Measurements from ENCODE around the gene THOC2.
"Not testable (repeated sequence)": the region's sequence is repeated elsewhere in the genome, so short reads cannot be mapped to it uniquely, and the experiment has no call there.

THOC2 gene

GRCh38 chrX:123720486-123720885 lies 12.4 kb downstream of the THOC2 start:
- no peaks in the 10 kb centered on the region for H3K79me1 ChIP-seq (ENCODE audit: low read length)
- WGBS (ENCODE audit: extremely low coverage, insufficient coverage, low lambda C conversion rate) = no CpG with 5 or more reads among the region's 2 CpGs
- no peak overlapping the region for H3K9ac ChIP-seq (ENCODE audit: low read length)

GRCh38 chrX:123713841-123714240 lies 19.0 kb downstream of the THOC2 start:
- H3K4ac ChIP-seq (ENCODE audit: low read depth, low read length) = no peak overlapping the region
- H3K4me1 ChIP-seq (ENCODE audit: control insufficient read depth, low read depth, low read length) = no peaks in the 10 kb centered on the region
- no peak overlapping the region for H3K18ac ChIP-seq (ENCODE audit: low read length)
- no peak overlapping the region for H3K4me3 ChIP-seq (ENCODE audit: low read length)
- H3K9ac ChIP-seq (ENCODE audit: low read length) = no peak overlapping the region
- no peak for DNase-seq
- no peak overlapping the region for H3K4me2 ChIP-seq (ENCODE audit: low read length)
- no peak overlapping the region for H3K23ac ChIP-seq (ENCODE audit: low read length)
- H4K5ac ChIP-seq (ENCODE audit: low read length) = no peak overlapping the region
- H3K56ac ChIP-seq (ENCODE audit: low read length) = no peak overlapping the region
- no peaks in the 10 kb centered on the region for H3K36me3 ChIP-seq (ENCODE audit: control insufficient read depth, insufficient read depth, low read length)
- no peaks in the 10 kb centered on the region for H3K79me1 ChIP-seq (ENCODE audit: low read length)
- no peak overlapping the region for H4K8ac ChIP-seq (ENCODE audit: low read depth, low read length)
- no peak overlapping the region for H3K27ac ChIP-seq (ENCODE audit: low read depth, low read length)
- no peak overlapping the region for H2BK5ac ChIP-seq (ENCODE audit: low read length)
- H3K27me3 ChIP-seq (ENCODE audit: insufficient read depth, low read length, poor library complexity) = no peaks in the 10 kb centered on the region
- no peak overlapping the region for H2AK5ac ChIP-seq (ENCODE audit: low read length)
- H2BK120ac ChIP-seq (ENCODE audit: low read depth, low read length) = no peak overlapping the region
- H3K79me2 ChIP-seq (ENCODE audit: control insufficient read depth, insufficient read depth, low read length) = peaks cover 18% of the 10 kb centered on the region
- no peak overlapping the region for H2BK15ac ChIP-seq (replicated peaks; ENCODE audit: low read depth)

More at GRCh38 chrX:123720486-123720885, 12.4 kb downstream of the THOC2 start:
- Histone ChIP-seq H3K27me3 (ENCODE audit: insufficient read depth, low read length, poor library complexity) (no peaks in the 10 kb centered on the region), H2BK5ac (ENCODE audit: low read length) (no peak overlapping the region), H3K79me2 (ENCODE audit: control insufficient read depth, insufficient read depth, low read length) (peaks cover 42% of the 10 kb centered on the region), H3K27ac (ENCODE audit: low read depth, low read length) (no peak overlapping the region), H3K36me3 (ENCODE audit: control insufficient read depth, insufficient read depth, low read length) (no peaks in the 10 kb centered on the region), H3K4ac (ENCODE audit: low read depth, low read length) (no peak overlapping the region), H3K4me3 (ENCODE audit: low read length) (no peak overlapping the region), H3K4me2 (ENCODE audit: low read length) (no peak overlapping the region), H2AK5ac (ENCODE audit: low read length) (no peak overlapping the region), H3K18ac (ENCODE audit: low read length) (no peak overlapping the region), H4K8ac (ENCODE audit: low read depth, low read length) (no peak overlapping the region), H3K23ac (ENCODE audit: low read length) (no peak overlapping the region), H3K4me1 (ENCODE audit: control insufficient read depth, low read depth, low read length) (no peaks in the 10 kb centered on the region), H3K56ac (ENCODE audit: low read length) (no peak overlapping the region), H4K5ac (ENCODE audit: low read length) (no peak overlapping the region), H2BK15ac (replicated peaks; ENCODE audit: low read depth) (no peak overlapping the region), H2BK120ac (ENCODE audit: low read depth, low read length) (no peak overlapping the region)
- no peak for DNase-seq

GRCh38 chrX:123713434-123713833 lies 19.4 kb downstream of the THOC2 start:
- H4K5ac ChIP-seq (ENCODE audit: low read length) = no peak overlapping the region
- H3K79me1 ChIP-seq (ENCODE audit: low read length) = no peaks in the 10 kb centered on the region
- H3K23ac ChIP-seq (ENCODE audit: low read length) = no peak overlapping the region
- no peaks in the 10 kb centered on the region for H3K4me1 ChIP-seq (ENCODE audit: control insufficient read depth, low read depth, low read length)
- no peaks in the 10 kb centered on the region for H3K27me3 ChIP-seq (ENCODE audit: insufficient read depth, low read length, poor library complexity)
- WGBS (ENCODE audit: extremely low coverage, insufficient coverage, low lambda C conversion rate) = no CpG with 5 or more reads among the region's 4 CpGs
- H3K79me2 ChIP-seq (ENCODE audit: control insufficient read depth, insufficient read depth, low read length) = peaks cover 17% of the 10 kb centered on the region
- H2BK15ac ChIP-seq (replicated peaks; ENCODE audit: low read depth) = no peak overlapping the region
- no peak overlapping the region for H3K18ac ChIP-seq (ENCODE audit: low read length)
- H4K8ac ChIP-seq (ENCODE audit: low read depth, low read length) = no peak overlapping the region
- DNase-seq = no peak
- no peak overlapping the region for H3K9ac ChIP-seq (ENCODE audit: low read length)
- H3K56ac ChIP-seq (ENCODE audit: low read length) = no peak overlapping the region
- H3K27ac ChIP-seq (ENCODE audit: low read depth, low read length) = no peak overlapping the region
- no peaks in the 10 kb centered on the region for H3K36me3 ChIP-seq (ENCODE audit: control insufficient read depth, insufficient read depth, low read length)
- no peak overlapping the region for H3K4me3 ChIP-seq (ENCODE audit: low read length)
- no peak overlapping the region for H2BK120ac ChIP-seq (ENCODE audit: low read depth, low read length)
- no peak overlapping the region for H2AK5ac ChIP-seq (ENCODE audit: low read length)
- H3K4me2 ChIP-seq (ENCODE audit: low read length) = no peak overlapping the region
- H3K4ac ChIP-seq (ENCODE audit: low read depth, low read length) = no peak overlapping the region
- no peak overlapping the region for H2BK5ac ChIP-seq (ENCODE audit: low read length)

GRCh38 chrX:123711201-123711600 lies 21.7 kb downstream of the THOC2 start:
- not testable (repeated sequence) for H3K23ac ChIP-seq (ENCODE audit: low read length); H3K4ac ChIP-seq (ENCODE audit: low read depth, low read length); H2BK15ac ChIP-seq (replicated peaks; ENCODE audit: low read depth); H2BK120ac ChIP-seq (ENCODE audit: low read depth, low read length); H3K56ac ChIP-seq (ENCODE audit: low read length); H4K5ac ChIP-seq (ENCODE audit: low read length); H3K27me3 ChIP-seq (ENCODE audit: insufficient read depth, low read length, poor library complexity); H2AK5ac ChIP-seq (ENCODE audit: low read length); H3K4me1 ChIP-seq (ENCODE audit: control insufficient read depth, low read depth, low read length); H3K79me1 ChIP-seq (ENCODE audit: low read length); H4K8ac ChIP-seq (ENCODE audit: low read depth, low read length); H3K18ac ChIP-seq (ENCODE audit: low read length); H3K27ac ChIP-seq (ENCODE audit: low read depth, low read length); H3K4me2 ChIP-seq (ENCODE audit: low read length); DNase-seq; H3K36me3 ChIP-seq (ENCODE audit: control insufficient read depth, insufficient read depth, low read length); H3K9ac ChIP-seq (ENCODE audit: low read length); H2BK5ac ChIP-seq (ENCODE audit: low read length); H3K4me3 ChIP-seq (ENCODE audit: low read length)
- WGBS (ENCODE audit: extremely low coverage, insufficient coverage, low lambda C conversion rate) = no CpG with 5 or more reads among the region's 5 CpGs
- peaks cover 11% of the 10 kb centered on the region for H3K79me2 ChIP-seq (ENCODE audit: control insufficient read depth, insufficient read depth, low read length)

- H2BK5ac ChIP-seq (ENCODE audit: low read length) = no peak overlapping the region
- H4K8ac ChIP-seq (ENCODE audit: low read depth, low read length) = no peak overlapping the region
- H3K9ac ChIP-seq (ENCODE audit: low read length) = no peak overlapping the region
- H3K27me3 ChIP-seq (ENCODE audit: insufficient read depth, low read length, poor library complexity) = no peaks in the 10 kb centered on the region
- H3K4me1 ChIP-seq (ENCODE audit: control insufficient read depth, low read depth, low read length) = no peaks in the 10 kb centered on the region
- no peak overlapping the region for H3K4ac ChIP-seq (ENCODE audit: low read depth, low read length)
- no peak overlapping the region for H3K4me2 ChIP-seq (ENCODE audit: low read length)
- H3K79me1 ChIP-seq (ENCODE audit: low read length) = no peaks in the 10 kb centered on the region
- no peaks in the 10 kb centered on the region for H3K79me2 ChIP-seq (ENCODE audit: control insufficient read depth, insufficient read depth, low read length)
- no peak overlapping the region for H3K18ac ChIP-seq (ENCODE audit: low read length)
- H3K56ac ChIP-seq (ENCODE audit: low read length) = no peak overlapping the region
- WGBS (ENCODE audit: extremely low coverage, insufficient coverage, low lambda C conversion rate) = no CpG with 5 or more reads among the region's 2 CpGs
- H3K36me3 ChIP-seq (ENCODE audit: control insufficient read depth, insufficient read depth, low read length) = no peaks in the 10 kb centered on the region
- H3K23ac ChIP-seq (ENCODE audit: low read length) = no peak overlapping the region
- no peak overlapping the region for H3K4me3 ChIP-seq (ENCODE audit: low read length)
- H4K5ac ChIP-seq (ENCODE audit: low read length) = no peak overlapping the region
- no peak overlapping the region for H2BK120ac ChIP-seq (ENCODE audit: low read depth, low read length)
- no peak overlapping the region for H2BK15ac ChIP-seq (replicated peaks; ENCODE audit: low read depth)
- H2AK5ac ChIP-seq (ENCODE audit: low read length) = no peak overlapping the region
- no peak overlapping the region for H3K27ac ChIP-seq (ENCODE audit: low read depth, low read length)
- DNase-seq = no peak
Observed at GRCh38 chrX:123704781-123705180, 28.1 kb downstream of the THOC2 start.

- no peaks in the 10 kb centered on the region for H3K36me3 ChIP-seq (ENCODE audit: control insufficient read depth, insufficient read depth, low read length)
- H3K27me3 ChIP-seq (ENCODE audit: insufficient read depth, low read length, poor library complexity) = no peaks in the 10 kb centered on the region
- no peak overlapping the region for H4K5ac ChIP-seq (ENCODE audit: low read length)
- no peak overlapping the region for H3K9ac ChIP-seq (ENCODE audit: low read length)
- H3K79me2 ChIP-seq (ENCODE audit: control insufficient read depth, insufficient read depth, low read length) = no peaks in the 10 kb centered on the region
- no peak overlapping the region for H3K4me2 ChIP-seq (ENCODE audit: low read length)
- no peak for DNase-seq
- no peak overlapping the region for H2AK5ac ChIP-seq (ENCODE audit: low read length)
- no peak overlapping the region for H3K4ac ChIP-seq (ENCODE audit: low read depth, low read length)
- no peak overlapping the region for H3K56ac ChIP-seq (ENCODE audit: low read length)
- H2BK5ac ChIP-seq (ENCODE audit: low read length) = no peak overlapping the region
- no peaks in the 10 kb centered on the region for H3K4me1 ChIP-seq (ENCODE audit: control insufficient read depth, low read depth, low read length)
- H2BK15ac ChIP-seq (replicated peaks; ENCODE audit: low read depth) = no peak overlapping the region
- H3K79me1 ChIP-seq (ENCODE audit: low read length) = no peaks in the 10 kb centered on the region
- no peak overlapping the region for H4K8ac ChIP-seq (ENCODE audit: low read depth, low read length)
- H2BK120ac ChIP-seq (ENCODE audit: low read depth, low read length) = no peak overlapping the region
- no peak overlapping the region for H3K27ac ChIP-seq (ENCODE audit: low read depth, low read length)
- H3K18ac ChIP-seq (ENCODE audit: low read length) = no peak overlapping the region
- no peak overlapping the region for H3K23ac ChIP-seq (ENCODE audit: low read length)
- no peak overlapping the region for H3K4me3 ChIP-seq (ENCODE audit: low read length)
Observed at GRCh38 chrX:123698979-123699520, 33.8 kb downstream of the THOC2 start.
